Measurements from ENCODE around the gene MTOR.
"Not testable (repeated sequence)": the region's sequence is repeated elsewhere in the genome, so short reads cannot be mapped to it uniquely, and the experiment has no call there.

MTOR gene

GRCh38 chr1:11063937-11064537 lies 198.3 kb downstream of the MTOR start:
- not testable (repeated sequence) for DNase-seq (ENCODE audit: low read depth in 2 of 2)

GRCh38 chr1:11062965-11063401 lies 199.4 kb downstream of the MTOR start:
- peak; percentile 30 to 58 for DNase-seq (ENCODE audit: low read depth in 2 of 2)

- no peak for DNase-seq (ENCODE audit: low read depth in 2 of 2)
Observed at GRCh38 chr1:11061652-11062365, 200.5 kb downstream of the MTOR start.

GRCh38 chr1:11059968-11060830 lies 202.2 kb downstream of the MTOR start, which contains the start of gene SRM:
TSS of gene SRM (minus strand) at chr1:11060018. CDS start at chr1:11059943, 75 bp downstream.
- peak; percentile 89 to 90 for DNase-seq (ENCODE audit: low read depth in 2 of 2)

GRCh38 chr1:11059155-11059967 lies 203.0 kb downstream of the MTOR start:
- no peak for DNase-seq (ENCODE audit: low read depth in 2 of 2)

- DNase-seq (ENCODE audit: low read depth in 2 of 2) = no peak
Observed at GRCh38 chr1:11058595-11059154, 203.7 kb downstream of the MTOR start.

- no peak for DNase-seq (ENCODE audit: low read depth in 2 of 2)
Observed at GRCh38 chr1:11058026-11058425, 204.3 kb downstream of the MTOR start.

- DNase-seq (ENCODE audit: low read depth in 2 of 2) = no peak
Observed at GRCh38 chr1:11057477-11057876, 204.9 kb downstream of the MTOR start.

Measured in stimulated activated CD8-positive, alpha-beta memory T cell treated with anti-CD3 and anti-CD28 coated beads, Interleukin-15, amount 100 ng/mL, for 48 hours (primary cell).